HepG2 (cell line): ENCODE measurements around the gene SIX4. TPM values are rescaled to one million over a fixed set of nuclear protein-coding genes. Genes with fewer than 3 reads are reported as not detected.

Experiments
- ATAD3A ChIP-seq: sonication (generic); formaldehyde crosslinking; IDR thresholded peaks from 2 replicates; pipeline ENCODE4 v1.4.0; 2020; ENCODE audit warnings: missing genetic modification reagents
- ATF7 ChIP-seq, 2 experiments: fragments of 450-650 bp in 1 of 2; sonication (generic) in 1 of 2; formaldehyde crosslinking in 1 of 2; IDR thresholded peaks; 2 replicates each; pipeline versions ENCODE4 v1.4.0 to v1.6.1; 2016 to 2020; ENCODE audit warnings: antibody characterized with exemption in 1 of 2, mild to moderate bottlenecking in 1 of 2, missing genetic modification reagents in 1 of 2
- DPF2 ChIP-seq: sonication (generic); formaldehyde crosslinking; IDR thresholded peaks from 2 replicates; pipeline ENCODE4 v1.4.0; 2020; ENCODE audit warnings: mild to moderate bottlenecking, low read depth, missing genetic modification reagents, borderline replicate concordance
- FOSL2 ChIP-seq: sonication (generic); formaldehyde crosslinking; IDR thresholded peaks from 2 replicates; pipeline ENCODE4 v1.4.0; 2020; ENCODE audit warnings: missing genetic modification reagents
- GABPB1 ChIP-seq: IDR thresholded peaks from 2 replicates; pipeline ENCODE4 v1.6.1; 2016; ENCODE audit warnings: mild to moderate bottlenecking, missing genetic modification reagents, moderate library complexity, missing compliant biosample characterization
- HCFC1 ChIP-seq: fragments of 150-350 bp; IDR thresholded peaks from 2 replicates; pipeline ENCODE4 v1.6.1; 2014; ENCODE audit warnings: low read depth, low read length
- KLF16 ChIP-seq, 2 experiments: sonication (generic) in 1 of 2; formaldehyde crosslinking in 1 of 2; IDR thresholded peaks; 2 replicates each; pipeline versions ENCODE4 v1.6.1 to v1.8.0; 2016 to 2023; ENCODE audit warnings: missing genetic modification reagents in 2 of 2, missing compliant biosample characterization in 1 of 2
- MEIS1 ChIP-seq: sonication (generic); formaldehyde crosslinking; IDR thresholded peaks from 2 replicates; pipeline ENCODE4 v1.9.0; 2021; ENCODE audit warnings: mild to moderate bottlenecking, missing genetic modification reagents, moderate library complexity, borderline replicate concordance
- MYNN ChIP-seq: sonication (generic); formaldehyde crosslinking; IDR thresholded peaks from 2 replicates; pipeline ENCODE4 v1.4.0; 2020; ENCODE audit warnings: mild to moderate bottlenecking, low read depth, missing genetic modification reagents
- NAIF1 ChIP-seq: sonication (generic); formaldehyde crosslinking; IDR thresholded peaks from 2 replicates; pipeline ENCODE4 v1.5.0; 2020; ENCODE audit warnings: mild to moderate bottlenecking, missing genetic modification reagents, borderline replicate concordance
- NCOA5 ChIP-seq: sonication (generic); formaldehyde crosslinking; IDR thresholded peaks from 2 replicates; pipeline ENCODE4 v1.4.0; 2020; ENCODE audit warnings: missing genetic modification reagents
- NCOR1 ChIP-seq: fragments of 200-600 bp; sonication (generic); IDR thresholded peaks from 2 replicates; pipeline ENCODE4 v1.7.0; 2017; ENCODE audit warnings: antibody characterized with exemption, low read length, borderline replicate concordance
- PHB2 ChIP-seq: fragments of 450-650 bp; IDR thresholded peaks from 2 replicates; pipeline ENCODE4 v1.6.1; 2018; ENCODE audit not compliant: partially characterized antibody
- RNF2 ChIP-seq: fragments of 450-650 bp; conservative IDR thresholded peaks from 2 replicates; pipeline ENCODE4 v1.6.1; 2016; ENCODE audit warnings: low read depth
- SPEN ChIP-seq: sonication (generic); formaldehyde crosslinking; IDR thresholded peaks from 2 replicates; pipeline ENCODE4 v1.5.1; 2020; ENCODE audit warnings: low read depth, mild to moderate bottlenecking, missing genetic modification reagents
- TCF12 ChIP-seq, 2 experiments: fragments of 450-650 bp in 1 of 2; sonication (generic) in 1 of 2; formaldehyde crosslinking in 1 of 2; IDR thresholded peaks; 2 replicates each; pipeline versions ENCODE4 v1.6.1 to v1.8.0; 2017 to 2022; ENCODE audit warnings: antibody characterized with exemption in 1 of 2, mild to moderate bottlenecking in 1 of 2, missing genetic modification reagents in 1 of 2, moderate library complexity in 1 of 2
- TGIF2 ChIP-seq: IDR thresholded peaks from 2 replicates; pipeline ENCODE4 v1.6.1; 2016; ENCODE audit warnings: control low read depth, missing compliant biosample characterization
- THAP11 ChIP-seq: IDR thresholded peaks from 2 replicates; pipeline ENCODE4 v1.6.1; 2016; ENCODE audit warnings: missing biosample characterization, missing genetic modification reagents
- YEATS2 ChIP-seq: sonication (generic); formaldehyde crosslinking; IDR thresholded peaks from 2 replicates; pipeline ENCODE4 v1.4.0; 2020; ENCODE audit warnings: missing genetic modification reagents, borderline replicate concordance
- ZBTB21 ChIP-seq: sonication (generic); formaldehyde crosslinking; IDR thresholded peaks from 2 replicates; pipeline ENCODE4 v1.4.0; 2020; ENCODE audit warnings: missing genetic modification reagents
- ZFP36 ChIP-seq: fragments of 150-350 bp; IDR thresholded peaks from 2 replicates; pipeline ENCODE4 v1.6.1; 2018; ENCODE audit warnings: borderline replicate concordance, low read length, low read depth; ENCODE audit not compliant: partially characterized antibody
- ZFX ChIP-seq: sonication (generic); formaldehyde crosslinking; IDR thresholded peaks from 2 replicates; pipeline ENCODE4 v1.4.0; 2020; ENCODE audit warnings: mild to moderate bottlenecking, low read depth, missing genetic modification reagents, moderate library complexity
- ZNF160 ChIP-seq: sonication (generic); formaldehyde crosslinking; IDR thresholded peaks from 2 replicates; pipeline ENCODE4 v1.8.0; 2022; ENCODE audit warnings: mild to moderate bottlenecking, inconsistent platforms, missing genetic modification reagents
- ZSCAN5A ChIP-seq: sonication (generic); formaldehyde crosslinking; IDR thresholded peaks from 2 replicates; pipeline ENCODE4 v1.8.0; 2022; ENCODE audit warnings: mild to moderate bottlenecking, missing genetic modification reagents, borderline replicate concordance
- ZXDC ChIP-seq: sonication (generic); formaldehyde crosslinking; IDR thresholded peaks from 2 replicates; pipeline ENCODE4 v1.5.0; 2020; ENCODE audit warnings: mild to moderate bottlenecking, missing genetic modification reagents
- polyA plus RNA-seq, 8 experiments: library from polyadenylated mRNA; depleted of rRNA in 3 of 8; stranded (reverse) in 7 of 8; unstranded in 1 of 8; fragments of >200 nt; fragmentation: Illumina TruSeq in 4 of 8; extraction: Trizol in 4 of 8; gene quantifications; 2 replicates each; pipeline versions ENCODE4 v1.2.1 to v1.2.3, GENCODE V29; 2011 to 2016; ENCODE audit warnings: low read depth in 4 of 8, missing spikeins in 1 of 8, mixed read lengths in 1 of 8; ENCODE audit not compliant: insufficient read depth in 1 of 8
- total RNA-seq, 5 experiments: library from RNA; depleted of rRNA; stranded (reverse); fragments of >200 nt; fragmentation: Illumina TruSeq; extraction: Trizol; gene quantifications; 2 replicates each; pipeline ENCODE4 v1.2.3, GENCODE V29; 2016; ENCODE audit warnings: low read depth in 1 of 5
- TF ChIP-seq, protein P1 (sequence below): sonication (generic); formaldehyde crosslinking; IDR thresholded peaks from 2 replicates; pipeline ENCODE4 v1.8.0; 2023; ENCODE audit warnings: mild to moderate bottlenecking, missing genetic modification reagents

SIX4 gene
- total and polyA plus RNA-seq, 2 of the 13 experiments (the other 11 are each of a cell fraction or from before 2014, with no cell fraction given) = 5.0 to 6.0 TPM

GRCh38 chr14:60722357-60723115 is 1.6 kb downstream of the SIX4 start (continued):
- TF ChIP-seq KLF16 (CRISPR knock-in tag; IDR thresholded peaks at IDR 0.05) = peak in 1 of 2 experiments; percentile 70; a peak in 2 of 4 replicates
- TF ChIP-seq TCF12 (IDR thresholded peaks at IDR 0.05) = no peak
- 0 out of 2 replicates have a peak, but pooled peaks have one; percentile 55 for TF ChIP-seq TCF12 (CRISPR knock-in tag; IDR thresholded peaks at IDR 0.05)
- peak; percentile 61 for TF ChIP-seq ZFX (CRISPR knock-in tag)
- TF ChIP-seq, protein P1, sequence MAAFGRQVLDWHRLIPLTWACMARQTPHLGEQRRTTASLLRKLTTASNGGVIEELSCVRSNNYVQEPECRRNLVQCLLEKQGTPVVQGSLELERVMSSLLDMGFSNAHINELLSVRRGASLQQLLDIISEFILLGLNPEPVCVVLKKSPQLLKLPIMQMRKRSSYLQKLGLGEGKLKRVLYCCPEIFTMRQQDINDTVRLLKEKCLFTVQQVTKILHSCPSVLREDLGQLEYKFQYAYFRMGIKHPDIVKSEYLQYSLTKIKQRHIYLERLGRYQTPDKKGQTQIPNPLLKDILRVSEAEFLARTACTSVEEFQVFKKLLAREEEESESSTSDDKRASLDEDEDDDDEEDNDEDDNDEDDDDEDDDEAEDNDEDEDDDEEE (CRISPR knock-in tag) = no peak
- no peak for TF ChIP-seq NAIF1
- TF ChIP-seq ZXDC (CRISPR knock-in tag) = no peak
- TF ChIP-seq ZSCAN5A (CRISPR knock-in tag) = peak; percentile 10; the same call in 1 of the 2 replicates
- no peak for TF ChIP-seq ZBTB21
- peak; percentile 99 for TF ChIP-seq TGIF2 (CRISPR knock-in tag)
- TF ChIP-seq ZFP36 = no peak
- peak; percentile 42 for TF ChIP-seq THAP11
- no peak for TF ChIP-seq NCOA5 (CRISPR knock-in tag)
- TF ChIP-seq NCOR1 = peak; percentile 28; the same call in 1 of the 2 replicates
- peak; percentile 43 for TF ChIP-seq FOSL2 (CRISPR knock-in tag)
- TF ChIP-seq HCFC1 = no peak
- no peak for TF ChIP-seq DPF2 (CRISPR knock-in tag)
- TF ChIP-seq MEIS1 (CRISPR knock-in tag) = no peak
- TF ChIP-seq ZNF160 (CRISPR knock-in tag) = peak; percentile 31; the same call in 1 of the 2 replicates
- TF ChIP-seq PHB2 = no peak
- no peak for TF ChIP-seq RNF2
- no peak for TF ChIP-seq YEATS2
- peak; percentile 44 for TF ChIP-seq SPEN (CRISPR knock-in tag)
- peak; percentile 65; the same call in 1 of the 2 replicates for TF ChIP-seq GABPB1
- TF ChIP-seq ATF7 (IDR thresholded peaks at IDR 0.05) = no peak
- TF ChIP-seq ATF7 (CRISPR knock-in tag; IDR thresholded peaks at IDR 0.05) = no peak
- no peak for TF ChIP-seq ATAD3A (CRISPR knock-in tag)
- TF ChIP-seq MYNN (CRISPR knock-in tag) = no peak
